Peyer's patch (tissue), 4 donors: ENCODE results near the gene ROPN1B. TPM values are rescaled to one million over a fixed set of nuclear protein-coding genes. Genes with fewer than 3 reads are reported as not detected.
"Not testable (repeated sequence)": the region's sequence is repeated elsewhere in the genome, so short reads cannot be mapped to it uniquely, and the experiment has no call there.

Source experiments
- DNase-seq, 3 donors: peaks; one replicate each; pipeline ENCODE4 v3.0.0-alpha.2; 2017 to 2019
- H3K27ac ChIP-seq, 4 donors: fragments of 200-600 bp; sonication (generic); one replicate each; pipeline ENCODE4 v1.5.1; 2016 to 2019
- H3K27me3 ChIP-seq, 2 donors: fragments of 200-600 bp; sonication (generic); one replicate each; pipeline ENCODE4 v1.5.1; 2019
- H3K36me3 ChIP-seq, 3 donors: fragments of 200-600 bp; sonication (generic); one replicate each; pipeline ENCODE4 v1.5.1; 2016 to 2019
- H3K4me1 ChIP-seq, 4 donors: fragments of 200-600 bp; sonication (generic); one replicate each; pipeline ENCODE4 v1.5.1; 2016 to 2019
- H3K4me3 ChIP-seq, 4 donors: fragments of 200-600 bp; sonication (generic); 1 replicate in 3 of 4; 2 replicates in 1 of 4; pipeline ENCODE4 v1.5.1; 2016 to 2019; ENCODE audit warnings: mild to moderate bottlenecking in 1 of 4
- H3K9me3 ChIP-seq, 4 donors: fragments of 200-600 bp; sonication (generic); one replicate each; pipeline ENCODE4 v1.5.1; 2016 to 2019; ENCODE audit warnings: mild to moderate bottlenecking in 1 of 4
- CTCF ChIP-seq, 6 experiments: fragments of 450-650 bp in 4 of 6; fragments of 200-600 bp in 2 of 6; sonication (generic) in 1 of 6; IDR thresholded peaks; one replicate each; pipeline ENCODE4 v1.5.1; 2017 to 2019; ENCODE audit warnings: antibody characterized with exemption in 6 of 6, mild to moderate bottlenecking in 3 of 6, moderate library complexity in 1 of 6
- POLR2A ChIP-seq, 2 donors: fragments of 450-650 bp; IDR thresholded peaks; one replicate each; pipeline ENCODE4 v1.5.1; 2017; ENCODE audit warnings: antibody characterized with exemption in 2 of 2, mild to moderate bottlenecking in 2 of 2, moderate library complexity in 2 of 2
- total RNA-seq, 4 donors: library from RNA; depleted of rRNA; stranded (reverse); fragments of >200 nt; gene quantifications; one replicate each; pipeline ENCODE4 v1.1.0, GENCODE V29; 2016

Gene ROPN1B
- total RNA-seq, 4 donors from 2014 or later = not detected

- not testable (repeated sequence) for H3K4me1 ChIP-seq, H3K9me3 ChIP-seq, DNase-seq, H3K36me3 ChIP-seq, H3K27me3 ChIP-seq, H3K27ac ChIP-seq, H3K4me3 ChIP-seq
Observed at GRCh38 chr3:125935252-125935874, 33.6 kb upstream of the ROPN1B start.

GRCh38 chr3:125936210-125936815 is 32.7 kb upstream of the ROPN1B start:
- not testable (repeated sequence) for DNase-seq, H3K4me3 ChIP-seq
- peak in 3 of 6 experiments; percentile 36 to 38 (median 36) for TF ChIP-seq CTCF (IDR thresholded peaks at IDR 0.05)

GRCh38 chr3:125936891-125937290 is 32.1 kb upstream of the ROPN1B start:
- H3K27ac ChIP-seq, DNase-seq, H3K4me1 ChIP-seq, H3K36me3 ChIP-seq, H3K4me3 ChIP-seq, H3K27me3 ChIP-seq, H3K9me3 ChIP-seq: not testable (repeated sequence)

More at GRCh38 chr3:125936210-125936815, 32.7 kb upstream of the ROPN1B start:
- H3K4me1 ChIP-seq, H3K27ac ChIP-seq, H3K27me3 ChIP-seq, H3K9me3 ChIP-seq, H3K36me3 ChIP-seq: not testable (repeated sequence)

- H3K4me1 ChIP-seq, H3K27ac ChIP-seq, H3K4me3 ChIP-seq, H3K36me3 ChIP-seq, DNase-seq, H3K27me3 ChIP-seq, H3K9me3 ChIP-seq: not testable (repeated sequence)
Observed at GRCh38 chr3:125947806-125948205, 21.2 kb upstream of the ROPN1B start.

- not testable (repeated sequence) for H3K27me3 ChIP-seq, H3K27ac ChIP-seq, H3K4me1 ChIP-seq
Observed at GRCh38 chr3:125948901-125949300, 20.1 kb upstream of the ROPN1B start.

GRCh38 chr3:125951176-125951575 is 17.8 kb upstream of the ROPN1B start:
- not testable (repeated sequence) for H3K27me3 ChIP-seq, DNase-seq, H3K36me3 ChIP-seq, H3K27ac ChIP-seq, H3K9me3 ChIP-seq, H3K4me1 ChIP-seq, H3K4me3 ChIP-seq

More at GRCh38 chr3:125948901-125949300, 20.1 kb upstream of the ROPN1B start:
- not testable (repeated sequence) for H3K4me3 ChIP-seq, H3K36me3 ChIP-seq, DNase-seq, H3K9me3 ChIP-seq

- not testable (repeated sequence) for H3K9me3 ChIP-seq, H3K27me3 ChIP-seq, H3K4me3 ChIP-seq, H3K4me1 ChIP-seq, H3K27ac ChIP-seq, DNase-seq, H3K36me3 ChIP-seq
Observed at GRCh38 chr3:125957020-125957419, 12.0 kb upstream of the ROPN1B start.

- Histone ChIP-seq H3K9me3 (no peaks in the 10 kb centered on the region), H3K4me3 (peak overlapping the region in 1 of 4 donors; percentile 29), H3K36me3 (no peaks in the 10 kb centered on the region), H3K27me3 (no peaks in the 10 kb centered on the region), H3K4me1 (no peaks in the 10 kb centered on the region), H3K27ac (no peak overlapping the region)
- DNase-seq = peak in 1 of 3 donors; percentile 42
- TF ChIP-seq CTCF (IDR thresholded peaks at IDR 0.05) (no peak), POLR2A (IDR thresholded peaks at IDR 0.05) (no peak)
Observed at GRCh38 chr3:125957674-125958510, 11.1 kb upstream of the ROPN1B start.
